CD4-positive, alpha-beta T cell treated with Interleukin-6 for 4 hours (primary cell): ENCODE results near the gene GPR42.
"Not testable (repeated sequence)": the region's sequence is repeated elsewhere in the genome, so short reads cannot be mapped to it uniquely, and the experiment has no call there.

Source experiments
- DNase-seq: peaks from one replicate; pipeline ENCODE4 v3.0.0-alpha.2; 2020; ENCODE audit warnings: mixed read lengths

The GPR42 gene

GRCh38 chr19:35363711-35364425 lies 7.0 kb upstream of the GPR42 start:
- DNase-seq = no peak

GRCh38 chr19:35365303-35365702 lies 5.6 kb upstream of the GPR42 start:
- DNase-seq = no peak

DNA sequence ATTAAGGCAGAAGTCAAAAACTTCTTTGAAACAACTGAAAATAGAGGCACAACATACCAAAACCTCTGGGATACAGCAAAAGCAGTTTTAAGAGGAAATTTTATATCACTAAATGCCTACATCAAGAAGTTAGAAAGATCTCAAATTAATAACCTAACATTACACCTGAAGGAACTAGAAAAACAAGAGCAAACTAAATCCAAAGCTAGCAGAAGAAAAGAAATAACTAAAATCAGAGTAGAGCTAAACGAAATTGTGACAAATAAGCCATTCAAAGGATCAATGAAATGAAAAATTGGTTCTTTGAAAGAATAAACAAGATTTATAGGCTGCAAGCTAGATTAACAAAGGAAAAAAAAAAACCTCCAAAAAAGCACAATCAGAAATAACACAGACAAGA lies 2.5 kb upstream of the GPR42 start:
- DNase-seq = no peak

GRCh38 chr19:35369522-35369921 lies 1.3 kb upstream of the GPR42 start:
- no peak for DNase-seq

DNA sequence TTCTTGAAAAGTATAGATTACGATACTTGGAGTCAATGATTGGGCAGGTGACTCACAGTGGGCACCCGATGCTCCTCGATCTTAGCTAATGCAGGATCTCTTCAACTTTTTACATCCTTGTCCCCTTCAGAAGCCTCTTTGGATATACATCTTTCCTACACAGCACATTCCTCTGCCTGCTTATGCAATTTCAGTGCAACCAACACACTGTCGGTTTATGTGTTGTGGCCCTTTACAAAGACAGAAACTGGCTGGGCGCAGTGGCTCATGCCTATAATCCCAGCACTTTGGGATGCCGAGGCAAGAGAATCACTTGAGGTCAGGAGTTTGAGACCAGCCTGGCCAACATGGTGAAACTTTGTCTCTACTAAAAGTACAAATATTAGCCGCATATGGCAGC lies 2.6 kb downstream of the GPR42 start:
- DNase-seq = no peak

GRCh38 chr19:35374031-35374430 lies 3.2 kb downstream of the GPR42 start:
- not testable (repeated sequence) for DNase-seq

- no peak for DNase-seq
Measured at GRCh38 chr19:35375505-35376307, 4.8 kb downstream of the GPR42 start.

DNA sequence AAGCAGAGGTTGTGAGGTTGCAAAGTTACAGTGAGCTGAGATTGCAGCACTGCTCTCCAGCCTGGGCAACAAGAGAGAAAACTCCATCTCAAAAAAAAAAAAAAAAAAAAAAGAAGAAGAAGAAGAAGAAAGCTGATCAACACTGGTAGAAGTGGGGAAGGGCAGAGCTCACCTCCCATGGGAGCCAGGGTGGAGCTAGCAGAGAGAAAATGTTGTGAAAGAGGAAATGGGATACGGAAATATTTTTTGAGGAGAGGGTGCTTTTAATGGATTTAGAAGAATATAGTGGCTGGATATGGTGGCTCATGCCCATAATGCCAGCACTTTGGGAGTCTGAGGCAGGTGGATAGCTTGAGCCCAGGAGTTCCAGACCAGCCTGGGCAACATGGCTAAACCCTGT lies 6.8 kb downstream of the GPR42 start:
- DNase-seq = no peak

DNA sequence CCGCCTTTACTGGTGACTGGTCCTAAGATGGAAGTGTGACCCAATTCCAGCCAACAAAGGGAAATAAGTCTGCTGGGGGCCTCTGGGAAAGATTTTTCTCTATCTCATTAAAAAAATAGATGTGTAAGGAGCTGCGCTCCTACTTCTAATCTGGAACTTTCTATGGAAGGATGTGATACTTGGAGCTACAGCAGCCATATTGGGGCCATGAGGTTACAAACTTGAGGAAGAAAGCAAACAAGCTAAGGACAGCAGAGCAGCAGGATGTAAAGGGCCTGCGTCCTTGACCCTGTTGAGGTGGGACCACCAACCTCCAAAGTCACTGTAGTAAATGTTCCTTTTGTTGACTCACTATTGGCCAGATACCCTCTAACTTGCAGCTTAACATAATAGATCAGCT lies 7.5 kb downstream of the GPR42 start:
- DNase-seq = no peak

- not testable (repeated sequence) for DNase-seq
Measured at GRCh38 chr19:35379545-35379944, 8.7 kb downstream of the GPR42 start.

DNA sequence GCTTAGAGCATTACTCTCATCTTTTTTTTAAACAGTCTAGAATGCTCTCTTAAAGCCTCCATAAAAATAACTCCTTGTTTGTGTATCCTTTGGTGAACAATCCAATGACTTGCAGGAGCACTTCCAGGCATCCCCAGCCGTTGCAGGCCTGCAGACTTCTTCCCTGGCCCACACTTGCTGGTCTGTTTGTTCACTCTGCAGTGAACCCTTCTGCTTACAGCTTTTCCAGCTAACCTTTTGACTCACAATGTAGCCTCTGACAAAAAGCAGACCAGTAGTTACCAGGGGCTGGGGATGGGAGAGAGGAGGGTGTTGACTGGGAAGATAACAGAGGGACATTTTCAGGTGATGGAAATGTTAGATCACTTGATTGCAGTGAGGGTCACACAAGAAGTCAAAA lies 9.1 kb downstream of the GPR42 start:
- DNase-seq = no peak

DNA sequence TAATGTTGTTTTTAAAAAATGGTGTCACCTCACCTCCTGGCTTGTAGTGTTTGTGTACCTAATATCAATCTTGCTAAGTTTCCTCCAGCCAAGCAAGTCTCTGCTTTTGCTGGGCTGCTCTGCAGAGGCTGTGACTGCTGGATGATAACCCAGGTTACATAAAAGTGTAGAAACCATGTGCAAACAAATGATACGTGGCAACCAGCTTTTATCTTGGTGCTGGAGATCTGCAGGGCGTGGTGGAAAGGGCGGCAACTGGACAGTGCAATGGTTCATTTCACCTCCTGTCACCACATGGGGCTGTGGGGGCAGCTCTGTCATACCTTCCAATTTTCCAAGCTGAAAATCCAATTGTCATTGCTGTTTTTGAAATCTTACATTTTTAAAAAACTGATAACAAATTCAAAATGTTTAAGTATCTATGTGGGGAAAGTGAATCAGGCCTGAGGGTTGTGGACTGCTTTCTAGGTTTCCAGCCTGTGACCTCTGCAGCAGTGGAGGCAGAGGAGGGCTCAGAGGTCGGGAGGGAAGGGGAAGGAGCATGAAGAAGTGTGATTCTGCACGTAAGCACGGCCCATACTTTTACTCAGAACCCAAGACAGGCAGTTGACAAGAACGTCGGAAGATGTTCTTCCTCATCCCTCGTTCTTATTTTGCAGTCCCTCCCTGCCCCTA lies 9.7 kb downstream of the GPR42 start:
- DNase-seq = no peak

DNA sequence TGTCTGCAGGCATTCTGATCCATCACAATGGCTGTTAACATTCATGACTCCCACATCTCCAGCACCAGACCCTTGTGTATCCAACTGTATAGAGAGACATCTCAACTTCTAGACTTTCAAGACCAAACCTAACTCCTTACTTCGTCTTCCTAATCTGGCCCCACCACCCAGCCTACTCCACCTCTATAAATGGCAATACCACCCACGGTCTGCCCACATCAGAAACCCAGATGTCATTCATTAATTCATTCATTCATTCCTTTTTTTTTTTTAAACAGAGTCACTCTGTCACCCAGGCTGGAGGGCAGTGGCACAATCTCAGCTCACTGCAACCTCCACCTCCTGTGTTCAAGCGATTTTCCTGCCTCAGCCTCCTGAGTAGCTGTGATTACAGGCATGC lies 10.4 kb downstream of the GPR42 start:
- no peak for DNase-seq

DNA sequence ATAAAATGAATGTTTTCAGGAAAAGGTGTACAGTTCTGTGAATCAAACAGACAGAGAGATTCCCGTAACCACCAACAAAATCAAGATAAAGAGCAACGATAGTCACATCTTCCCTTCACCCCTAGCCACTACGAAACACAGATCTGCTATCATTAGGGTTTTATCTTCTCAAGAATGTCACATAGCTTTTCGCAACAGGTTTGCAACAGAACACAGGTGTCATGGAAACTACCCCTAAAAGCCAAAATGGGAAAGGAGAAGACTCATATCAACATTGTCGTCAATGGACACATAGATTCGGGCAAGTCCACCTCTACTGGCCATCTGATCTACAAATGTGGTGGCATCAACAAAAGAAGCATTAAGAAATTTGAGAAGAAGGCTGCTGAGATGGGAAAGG lies 11.1 kb downstream of the GPR42 start:
- DNase-seq = no peak

GRCh38 chr19:35383536-35383935 lies 12.7 kb downstream of the GPR42 start:
- DNase-seq = no peak

DNA sequence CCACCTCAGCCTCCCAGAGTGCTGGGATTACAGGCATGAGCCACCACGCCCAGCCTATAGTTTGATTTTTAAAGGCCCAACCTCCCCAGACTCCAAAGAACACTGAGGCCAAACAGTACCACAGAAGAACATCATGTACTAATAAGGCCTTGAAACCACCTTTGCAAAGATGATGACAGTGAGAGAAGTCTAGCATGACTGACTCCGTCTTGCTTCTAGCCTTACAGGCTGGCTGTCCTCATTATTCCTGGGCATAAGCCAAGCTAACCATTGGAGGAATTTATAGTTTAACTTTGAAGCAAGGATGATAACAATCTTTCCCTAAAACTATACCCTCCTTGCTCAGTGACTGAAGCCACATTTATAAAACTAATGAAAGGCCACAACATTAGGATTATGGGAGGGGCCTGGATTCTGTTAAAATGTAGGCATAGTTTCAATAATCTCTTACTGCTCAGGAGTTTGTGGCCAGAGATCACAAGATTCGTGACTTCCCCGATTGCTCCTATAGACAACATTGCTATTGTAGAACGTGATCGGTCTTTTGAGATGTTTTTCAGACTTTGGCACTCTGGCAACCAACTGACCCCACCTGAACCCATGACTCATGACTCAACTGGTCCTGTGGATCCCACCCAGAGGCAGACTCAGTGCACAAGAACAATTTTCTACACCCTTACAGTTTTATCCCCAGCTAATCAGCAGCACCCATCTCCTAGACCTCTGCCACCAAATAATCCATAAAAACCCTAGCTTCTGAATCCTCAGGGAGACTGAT lies 17.6 kb downstream of the GPR42 start:
- no peak for DNase-seq

DNA sequence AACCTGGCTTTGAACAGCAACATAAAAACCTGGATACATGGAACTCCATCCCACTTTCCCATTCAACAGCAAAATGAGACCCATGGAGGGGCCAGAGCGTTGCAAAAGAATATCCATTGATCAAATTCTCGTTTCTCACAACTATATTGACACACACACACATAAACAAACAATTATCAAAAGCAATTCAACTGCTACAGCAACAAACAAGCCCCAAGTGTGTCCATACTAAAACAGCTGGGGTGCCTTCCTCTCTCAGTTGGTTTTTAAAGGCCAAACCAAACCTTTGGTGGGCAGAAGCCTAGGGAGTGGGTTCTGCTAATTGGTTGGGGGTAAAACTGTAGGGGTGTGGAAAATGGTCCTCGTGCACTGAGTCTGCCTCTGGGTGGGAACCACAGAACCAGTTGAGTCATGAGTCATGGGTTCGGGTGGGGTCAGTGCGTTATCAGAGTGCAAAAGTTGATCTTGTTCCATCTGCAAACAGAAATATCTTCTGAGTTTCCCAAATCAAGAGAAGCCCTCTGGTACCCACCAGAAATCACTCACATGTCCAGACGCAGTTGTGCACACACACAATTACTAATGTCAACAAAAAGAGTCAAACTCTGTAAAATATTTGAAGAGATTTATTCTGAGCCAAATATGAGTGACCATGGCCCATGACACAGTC lies 18.5 kb downstream of the GPR42 start:
- no peak for DNase-seq

GRCh38 chr19:35392742-35393715 lies 22.2 kb downstream of the GPR42 start:
- DNase-seq = no peak

- DNase-seq = no peak
Measured at GRCh38 chr19:35395382-35396199, 24.7 kb downstream of the GPR42 start.

DNA sequence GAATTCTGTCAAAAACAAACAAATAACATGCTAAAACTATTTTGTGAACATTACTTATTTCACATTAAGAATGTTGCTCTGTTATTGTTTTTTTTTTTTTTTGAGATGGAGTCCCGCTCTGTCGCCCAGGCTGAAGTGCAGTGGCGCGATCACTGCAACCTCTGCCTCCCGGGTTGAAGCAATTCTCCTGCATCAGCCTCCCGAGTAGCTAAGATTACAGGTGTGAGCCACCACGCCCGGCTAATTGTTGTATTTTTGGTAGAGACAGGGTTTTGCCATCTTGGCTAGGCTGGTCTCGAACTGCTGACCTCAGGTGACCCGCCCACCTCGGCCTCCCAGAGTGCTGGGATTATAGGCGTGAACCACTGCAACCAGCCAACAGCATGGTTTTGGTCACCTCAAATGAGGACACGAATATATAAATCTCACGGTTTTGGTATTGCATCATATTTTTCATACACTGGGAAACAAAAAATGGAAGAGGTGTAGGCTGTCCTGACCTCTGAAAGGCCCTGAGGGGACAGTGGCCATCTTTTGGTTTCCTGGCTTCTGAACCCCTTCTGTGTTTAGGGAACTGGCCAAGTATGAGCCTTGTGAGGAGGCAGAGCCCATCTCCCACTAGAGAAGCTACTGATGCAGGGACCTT lies 25.5 kb downstream of the GPR42 start:
- DNase-seq = no peak
